Activated CD8-positive, alpha-beta memory T cell treated with anti-CD3 and anti-CD28 coated beads, Interleukin-2, amount 50 U/mL, for 1 hour (primary cell): ENCODE data around the gene TSEN54.

ENCODE experiments used
- DNase-seq: peaks from one replicate; pipeline ENCODE4 v3.0.0-alpha.2; 2020; ENCODE audit errors: extremely low read depth

Gene TSEN54

DNA sequence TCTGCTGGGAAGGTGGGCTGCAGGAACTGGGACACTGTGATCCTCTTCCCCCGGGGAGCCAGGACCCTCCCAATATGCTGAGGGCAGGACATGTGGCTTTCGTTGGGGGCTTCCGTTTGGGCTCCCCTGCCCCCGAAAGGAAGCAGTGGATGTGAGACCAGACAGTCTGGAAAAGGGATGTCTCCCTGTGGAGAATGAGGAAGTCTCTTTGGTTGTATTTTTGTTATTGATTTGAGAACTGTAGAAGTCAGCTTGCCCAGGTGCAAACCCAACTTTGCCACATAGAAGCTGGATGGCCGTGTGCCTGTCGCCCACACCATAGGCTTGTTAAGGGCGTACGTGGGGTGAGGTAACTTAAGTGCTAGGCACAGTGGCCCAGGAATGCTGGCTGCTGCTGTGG lies 27.9 kb downstream of the TSEN54 start:
- DNase-seq: no peak

DNA sequence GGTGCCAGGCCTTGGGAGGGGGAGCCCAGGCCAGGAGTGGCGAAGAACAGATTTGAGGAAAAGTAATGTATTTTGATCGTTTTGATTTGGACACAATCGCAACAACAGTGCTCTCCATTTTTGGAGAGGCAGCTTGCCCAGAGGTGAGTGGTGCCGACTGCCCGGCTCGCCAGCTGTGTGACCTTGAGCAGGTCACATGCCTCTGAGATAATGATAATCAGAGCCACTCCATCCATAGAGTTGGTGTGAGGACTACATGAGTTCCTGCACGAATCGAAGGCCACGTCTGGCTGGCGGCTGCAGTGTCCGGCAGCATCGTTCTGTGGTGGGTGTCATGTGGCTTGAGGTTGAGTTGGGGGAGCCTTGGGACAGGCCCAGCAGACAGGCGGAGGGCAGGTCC lies 29.9 kb downstream of the TSEN54 start:
- no peak for DNase-seq

DNA sequence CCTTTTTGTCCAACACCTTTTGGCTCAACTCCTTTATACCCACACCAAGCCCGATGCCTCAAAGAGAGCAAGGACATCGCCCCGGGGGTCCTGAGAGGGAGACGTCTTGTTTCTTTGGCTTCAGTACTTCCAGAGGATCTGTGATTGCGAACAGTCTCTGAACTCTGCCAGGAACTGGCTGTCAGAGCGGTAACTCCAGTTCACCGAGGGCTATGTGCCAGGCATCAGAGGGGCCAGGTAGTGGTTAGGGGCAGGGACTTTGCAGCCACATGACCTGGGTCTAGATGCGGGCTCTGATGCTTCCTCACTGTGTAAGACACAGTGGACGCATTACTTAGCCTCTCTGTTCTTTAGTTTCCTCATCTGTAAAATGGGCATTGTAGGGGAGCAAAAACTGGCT lies 30.8 kb downstream of the TSEN54 start:
- DNase-seq: no peak

DNA sequence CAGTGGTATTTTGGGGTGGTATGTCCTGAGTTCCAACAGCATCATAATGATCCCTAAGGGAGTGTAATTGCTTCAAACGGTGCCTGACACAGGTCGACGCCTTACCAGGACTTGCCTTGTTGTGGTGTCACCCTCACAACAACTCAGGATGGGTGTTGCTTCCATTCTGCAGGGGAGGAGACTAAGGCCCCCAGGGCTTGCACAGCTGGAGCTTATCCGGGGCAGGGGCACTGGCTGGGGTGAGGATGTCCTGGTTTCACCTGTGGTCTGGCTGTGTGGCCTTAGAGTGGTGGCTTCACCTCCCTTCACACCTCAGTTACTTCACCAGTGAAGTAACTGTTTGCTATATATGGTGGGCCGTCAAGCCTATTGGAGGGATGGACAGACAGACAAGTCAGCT lies 32.5 kb downstream of the TSEN54 start:
- DNase-seq: no peak

DNA sequence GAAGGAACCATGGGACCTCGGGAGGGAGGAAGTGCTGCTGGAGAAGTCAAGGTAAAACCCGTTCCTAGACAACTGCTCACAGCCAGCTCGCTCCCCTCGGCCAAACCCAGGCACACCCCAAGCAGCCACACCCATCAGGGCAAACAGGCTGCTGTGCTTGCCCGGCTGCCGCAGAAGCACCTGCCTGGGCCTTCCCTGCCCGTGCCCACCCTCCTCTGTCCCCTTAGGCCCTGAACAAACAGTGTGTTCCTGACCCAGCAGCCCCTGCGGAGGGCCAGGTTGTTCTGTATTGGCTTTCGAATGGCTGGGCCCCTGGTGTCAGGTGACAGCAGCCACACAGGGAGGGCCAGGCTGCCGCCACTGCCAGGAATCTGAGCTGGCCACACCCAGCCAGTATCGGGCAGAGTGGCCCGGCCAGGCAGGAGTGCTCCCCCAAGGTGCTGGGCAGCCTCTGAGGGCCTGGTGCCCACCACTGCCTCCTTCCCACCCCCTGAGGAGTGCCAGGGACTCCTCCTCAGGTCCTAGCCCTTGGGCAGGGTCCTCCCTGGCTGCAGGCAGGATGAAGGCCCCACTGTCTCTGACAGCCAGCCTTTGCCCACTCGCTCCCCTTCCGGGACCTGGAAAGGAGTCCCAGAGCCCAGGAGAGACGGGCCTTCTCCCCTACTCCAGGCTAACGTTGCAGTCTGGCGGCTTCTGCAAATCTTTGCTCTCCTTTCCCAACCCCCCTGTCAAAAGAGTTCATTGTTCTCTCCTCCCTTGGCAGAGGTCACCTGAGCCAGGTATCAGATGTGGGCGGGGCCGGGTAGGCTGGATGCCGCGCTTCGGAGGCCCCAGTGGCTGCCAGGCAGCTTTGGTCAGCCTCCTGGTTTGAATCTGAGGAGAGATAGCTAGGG lies 33.2 kb downstream of the TSEN54 start:
- no peak for DNase-seq

DNA sequence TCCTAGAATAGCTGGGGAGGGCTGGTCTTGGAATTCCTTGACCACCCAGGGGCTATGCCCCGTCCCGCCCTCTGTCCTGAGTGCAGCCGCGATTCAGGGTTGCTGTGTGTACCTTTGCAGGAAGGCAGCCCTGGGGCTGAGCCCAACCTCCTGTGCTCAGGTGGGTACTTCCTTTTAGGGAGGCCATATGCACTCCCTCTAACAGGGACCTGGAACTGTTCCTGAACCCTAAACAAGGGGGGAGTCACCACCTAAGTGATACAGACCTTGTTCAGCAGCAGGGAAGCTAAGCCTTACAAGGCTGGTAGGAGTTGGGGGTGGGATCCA lies 33.8 kb downstream of the TSEN54 start:
- DNase-seq: no peak

DNA sequence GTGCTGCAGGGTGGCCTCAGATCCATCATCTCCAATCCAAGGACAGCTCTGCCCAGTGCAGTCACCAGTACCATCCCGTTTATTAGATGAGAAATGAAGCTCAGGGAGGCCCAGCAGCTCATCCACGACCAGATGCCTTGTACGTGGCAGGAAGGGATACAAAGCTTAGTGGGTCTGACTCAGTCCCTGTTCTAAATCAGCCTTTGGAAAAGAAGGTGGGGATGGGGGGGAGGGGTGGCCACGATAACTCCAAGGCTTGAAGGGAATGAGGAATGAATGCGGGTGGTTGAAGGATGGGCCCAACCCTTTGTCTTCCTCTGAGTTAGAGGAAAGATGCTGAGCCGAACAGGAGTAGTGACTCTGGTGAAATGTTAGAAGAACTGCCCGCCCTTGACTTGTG lies 34.9 kb downstream of the TSEN54 start:
- no peak for DNase-seq

DNA sequence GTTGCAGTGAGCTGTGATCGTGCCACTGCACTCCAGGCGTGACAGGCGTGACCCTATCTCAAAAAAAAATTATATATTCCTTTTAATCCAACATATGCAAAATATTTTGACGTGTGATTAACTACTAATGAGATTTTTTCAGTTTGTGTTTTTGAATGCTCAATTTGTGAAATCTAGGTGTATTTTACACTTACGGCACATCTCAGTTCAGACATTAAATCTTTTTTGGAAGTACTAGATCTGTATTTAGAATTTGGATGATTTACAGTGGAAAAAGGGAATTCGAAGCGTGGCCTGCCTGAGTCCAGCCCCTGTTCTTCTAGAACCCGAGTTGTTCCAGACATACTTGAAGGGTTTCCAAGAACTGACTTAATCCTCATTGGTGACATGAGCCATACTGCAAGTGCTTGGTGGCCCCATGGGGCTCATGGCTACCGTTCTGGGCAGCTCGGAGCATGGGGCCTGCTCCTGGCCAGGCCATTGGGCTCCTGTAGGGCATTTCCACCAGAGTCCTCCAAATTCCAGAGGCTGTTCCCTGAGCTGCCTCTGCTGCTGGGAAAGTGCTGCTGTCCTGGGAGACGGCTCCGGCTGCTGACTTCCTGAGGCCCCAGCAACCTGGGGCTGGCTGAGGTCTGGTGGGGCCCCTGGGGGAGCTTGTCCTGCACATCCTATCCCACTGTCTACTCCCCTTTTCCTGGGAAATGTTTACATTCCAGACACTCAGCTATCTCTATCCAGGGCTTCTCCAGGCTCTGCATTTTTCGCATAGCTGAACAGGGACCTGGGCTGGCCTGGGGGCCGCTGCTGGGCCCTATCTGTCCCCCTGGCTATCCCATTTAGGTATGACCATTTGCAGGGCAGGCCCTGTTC lies 36.3 kb downstream of the TSEN54 start:
- no peak for DNase-seq

DNA sequence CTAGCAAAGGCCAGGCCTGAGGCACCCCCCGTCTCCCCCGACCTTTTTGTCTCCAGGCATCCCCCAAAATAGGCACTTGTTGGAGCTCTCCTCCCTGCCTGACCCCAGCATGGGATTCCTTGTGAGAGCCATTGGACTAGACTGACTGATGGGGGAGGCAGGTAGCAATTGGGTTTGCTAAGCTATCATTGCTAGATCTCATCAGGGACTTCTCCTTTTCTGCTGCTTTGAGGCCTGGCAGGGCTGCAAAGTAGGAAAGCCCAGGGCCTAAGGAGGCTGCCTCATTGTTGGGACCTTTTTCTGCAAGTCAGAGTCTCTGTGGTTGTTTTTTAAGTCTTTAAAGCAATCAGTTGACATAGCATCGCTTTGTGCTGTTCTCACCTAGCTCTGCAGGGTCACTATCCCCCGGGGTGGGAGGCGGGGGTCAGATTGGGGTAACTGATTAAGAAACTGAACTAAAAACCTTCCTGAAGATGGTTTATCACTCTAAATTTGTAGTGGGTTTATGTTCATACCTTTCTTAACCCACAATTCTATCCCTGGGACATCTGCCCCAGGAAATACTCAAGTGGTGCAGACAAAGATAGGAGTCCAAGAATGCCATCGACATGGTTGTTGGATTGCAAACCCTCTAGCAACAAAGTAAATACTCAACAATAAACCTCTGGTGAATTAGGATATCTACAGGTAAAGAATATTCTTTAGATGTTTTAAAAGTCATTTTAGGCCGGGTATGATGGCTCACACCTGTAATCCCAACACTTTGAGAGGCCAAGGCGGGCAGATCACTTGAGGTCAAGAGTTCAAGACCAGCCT lies 37.2 kb downstream of the TSEN54 start:
- no peak for DNase-seq

DNA sequence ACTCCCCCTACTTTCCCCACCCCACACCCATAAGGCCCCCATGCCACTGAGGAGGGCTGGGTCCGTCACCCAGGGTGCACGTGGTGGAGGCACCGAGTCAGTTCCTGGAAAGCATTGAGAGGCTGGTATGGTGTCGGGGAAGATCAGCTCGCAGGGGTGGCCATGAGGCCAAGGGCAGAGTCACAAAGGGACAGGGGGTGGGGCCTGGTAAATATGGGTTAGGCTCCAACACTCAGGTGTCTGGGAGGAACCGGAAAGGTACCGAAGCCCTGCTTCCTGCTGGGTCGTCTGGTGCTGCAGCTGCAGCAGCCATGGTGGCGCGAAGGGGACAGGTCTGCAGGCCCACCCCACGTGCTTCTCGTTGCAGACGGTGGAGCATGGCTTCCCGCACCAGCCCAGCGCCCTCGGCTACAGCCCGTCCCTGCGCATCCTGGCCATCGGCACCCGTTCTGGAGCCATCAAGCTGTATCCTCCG lies 39.4 kb downstream of the TSEN54 start:
- DNase-seq: no peak

DNA sequence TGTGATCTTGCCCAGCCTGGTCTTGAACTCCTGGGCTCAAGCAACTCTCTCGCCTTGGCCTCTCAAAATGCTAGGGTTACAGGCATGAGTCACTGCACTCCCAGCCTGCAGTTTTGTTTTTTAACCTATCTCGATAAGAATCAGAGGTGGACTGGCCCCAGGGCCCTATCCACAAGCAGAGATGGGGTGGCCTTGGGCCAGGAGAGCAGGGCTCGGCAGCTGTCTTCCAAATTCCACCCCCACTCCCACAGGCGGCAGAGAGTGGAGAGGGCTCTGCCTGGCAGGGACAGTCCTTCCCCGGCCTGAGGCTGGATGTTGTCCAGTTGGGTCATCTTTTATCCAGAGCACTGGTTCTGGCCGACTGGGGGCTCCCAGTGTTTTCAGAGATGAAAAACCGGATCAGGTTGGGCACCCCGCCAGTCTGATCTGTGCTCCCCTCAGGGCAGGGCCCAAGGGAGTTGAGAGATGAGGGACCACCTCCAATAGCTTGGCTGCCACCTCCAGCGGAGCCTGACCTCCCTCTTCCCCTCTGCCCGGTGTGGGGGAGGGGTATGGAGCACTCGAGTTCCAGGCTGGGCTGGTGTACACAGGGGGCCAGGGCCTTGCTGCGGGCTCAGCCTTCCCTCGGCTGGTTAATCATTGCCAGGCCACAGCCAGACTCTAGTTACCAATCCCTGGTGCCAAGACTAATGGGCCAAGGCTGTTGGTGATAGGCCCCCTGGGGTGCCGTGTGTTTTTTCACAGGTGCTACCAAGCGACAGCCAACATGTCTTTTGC lies 40.9 kb downstream of the TSEN54 start:
- no peak for DNase-seq

DNA sequence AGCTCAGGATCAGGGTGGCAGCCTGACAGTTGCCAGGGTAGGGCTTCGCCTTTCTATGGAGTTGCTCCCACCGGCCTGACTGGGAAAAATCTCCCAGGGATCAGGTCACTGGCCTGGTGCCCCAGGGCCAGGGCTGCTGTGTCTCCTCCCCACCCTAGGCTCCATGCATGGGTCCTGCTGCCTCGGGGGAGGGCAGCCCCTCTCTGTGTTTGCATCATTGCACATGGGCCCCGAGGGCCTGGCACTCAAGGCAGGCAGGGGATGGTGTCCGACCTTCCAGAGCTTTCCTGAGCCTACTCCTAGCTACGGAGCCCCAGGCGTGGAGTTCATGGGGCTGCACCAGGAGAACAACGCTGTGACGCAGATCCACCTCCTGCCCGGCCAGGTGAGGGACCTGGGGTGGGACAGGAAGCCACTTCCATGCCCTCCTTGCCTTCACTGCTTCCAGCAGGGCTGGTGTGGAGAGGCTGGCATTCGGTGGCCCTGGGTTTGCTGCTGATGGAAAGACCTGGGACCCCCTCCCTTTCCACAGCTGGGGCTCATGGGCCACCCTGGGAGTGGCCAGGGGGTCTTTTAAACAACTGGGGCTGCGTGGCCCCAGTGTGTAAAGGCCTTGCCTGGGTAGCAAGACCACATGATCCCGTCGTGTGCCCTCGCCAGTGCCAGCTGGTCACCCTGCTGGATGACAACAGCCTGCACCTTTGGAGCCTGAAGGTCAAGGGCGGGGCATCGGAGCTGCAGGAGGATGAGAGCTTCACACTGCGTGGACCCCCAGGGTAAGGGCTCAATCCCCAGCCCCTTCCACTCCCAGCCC lies 41.7 kb downstream of the TSEN54 start:
- DNase-seq: no peak

DNA sequence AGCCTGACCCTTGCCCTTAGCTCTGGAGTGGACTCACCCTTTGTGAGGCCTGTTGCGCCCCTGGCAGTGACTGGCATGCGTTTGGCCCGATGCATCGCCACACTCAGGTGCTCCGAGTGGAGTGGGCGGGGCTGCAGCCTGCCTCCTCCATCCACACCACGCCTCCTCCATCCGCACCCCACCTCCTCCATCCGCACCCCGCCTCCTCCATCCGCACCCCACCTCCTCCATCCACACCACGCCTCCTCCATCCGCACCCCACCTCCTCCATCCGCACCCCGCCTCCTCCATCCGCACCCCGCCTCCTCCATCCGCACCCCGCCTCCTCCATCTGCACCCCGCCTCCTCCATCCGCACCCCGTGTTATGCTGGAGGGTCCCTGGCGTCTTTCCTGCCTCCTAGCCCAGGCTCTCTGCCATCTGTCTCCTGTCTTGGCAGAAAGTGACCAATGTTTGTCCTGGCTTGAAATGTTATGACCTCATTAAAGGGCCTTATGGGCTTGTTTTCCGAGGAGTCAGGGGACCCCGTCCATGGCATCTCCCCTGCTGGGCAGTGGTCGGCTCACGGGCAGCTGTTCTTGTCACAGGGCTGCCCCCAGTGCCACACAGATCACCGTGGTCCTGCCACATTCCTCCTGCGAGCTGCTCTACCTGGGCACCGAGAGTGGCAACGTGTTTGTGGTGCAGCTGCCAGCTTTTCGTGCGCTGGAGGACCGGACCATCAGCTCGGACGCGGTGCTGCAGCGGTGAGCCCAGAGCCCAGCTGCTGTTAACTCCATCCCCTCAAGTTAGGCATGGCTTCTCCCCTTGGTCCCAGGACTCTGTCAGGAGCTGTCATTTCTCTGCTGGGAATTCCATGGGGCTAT lies 42.6 kb downstream of the TSEN54 start:
- no peak for DNase-seq

DNA sequence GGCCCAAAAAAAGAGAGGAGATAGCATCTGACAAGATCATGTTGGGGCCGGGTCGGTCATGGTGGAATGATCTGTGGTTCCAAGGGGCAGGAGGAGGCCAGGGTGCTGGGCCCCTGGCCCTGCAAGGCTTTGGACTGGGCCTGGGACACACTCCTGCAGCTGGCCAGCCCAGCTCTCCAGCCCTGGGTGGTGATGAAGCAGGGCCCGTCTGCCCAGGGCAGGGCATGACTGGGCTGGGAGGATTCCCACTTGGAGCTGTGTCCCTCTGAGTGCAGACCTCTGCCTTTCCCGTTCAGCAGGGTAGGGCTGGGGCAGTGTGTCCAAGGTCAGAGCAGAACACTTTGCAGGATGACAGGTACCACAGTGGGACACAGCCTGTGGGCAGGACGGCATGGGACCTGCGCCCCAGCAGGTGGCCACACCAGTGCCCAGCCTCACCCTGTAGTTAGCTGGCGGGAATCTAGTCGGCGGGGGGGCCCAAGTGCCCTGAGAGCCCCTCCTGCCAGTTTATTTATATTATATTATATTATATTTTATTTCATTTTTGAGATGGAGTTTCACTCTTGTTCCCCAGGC lies 43.7 kb downstream of the TSEN54 start:
- DNase-seq: no peak

DNA sequence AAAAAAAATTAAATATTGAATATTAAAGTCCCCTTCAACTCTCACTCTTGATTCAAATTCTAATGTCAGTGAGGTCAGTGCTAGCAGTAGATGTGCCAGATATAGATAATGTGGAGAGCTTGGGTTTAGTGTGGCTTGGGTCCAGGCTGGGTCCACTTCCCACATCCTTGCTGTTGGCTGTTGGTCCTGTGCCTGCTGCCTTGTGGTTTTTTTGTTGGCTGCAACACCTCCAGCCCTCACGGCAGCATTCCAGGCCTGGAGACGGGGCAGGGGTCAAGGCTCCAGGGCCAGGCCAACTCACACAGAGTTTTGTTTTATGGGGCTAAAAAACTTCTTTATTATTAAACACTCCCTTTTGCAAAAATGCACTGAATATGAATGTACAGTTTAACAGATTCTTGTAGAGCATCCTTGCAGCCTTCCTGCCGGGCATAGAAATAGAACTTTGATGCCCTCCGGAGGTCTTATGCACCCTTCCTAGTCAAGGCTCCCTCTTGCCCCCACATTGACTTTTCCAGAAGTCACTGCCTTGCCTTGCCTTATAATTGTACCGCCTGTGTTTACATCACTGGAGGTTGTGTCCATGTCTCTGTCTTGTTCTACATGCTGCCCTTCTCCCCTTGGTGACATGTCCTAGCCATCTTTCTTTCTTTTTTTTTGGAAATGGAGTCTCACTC lies 45.7 kb downstream of the TSEN54 start:
- no peak for DNase-seq

DNA sequence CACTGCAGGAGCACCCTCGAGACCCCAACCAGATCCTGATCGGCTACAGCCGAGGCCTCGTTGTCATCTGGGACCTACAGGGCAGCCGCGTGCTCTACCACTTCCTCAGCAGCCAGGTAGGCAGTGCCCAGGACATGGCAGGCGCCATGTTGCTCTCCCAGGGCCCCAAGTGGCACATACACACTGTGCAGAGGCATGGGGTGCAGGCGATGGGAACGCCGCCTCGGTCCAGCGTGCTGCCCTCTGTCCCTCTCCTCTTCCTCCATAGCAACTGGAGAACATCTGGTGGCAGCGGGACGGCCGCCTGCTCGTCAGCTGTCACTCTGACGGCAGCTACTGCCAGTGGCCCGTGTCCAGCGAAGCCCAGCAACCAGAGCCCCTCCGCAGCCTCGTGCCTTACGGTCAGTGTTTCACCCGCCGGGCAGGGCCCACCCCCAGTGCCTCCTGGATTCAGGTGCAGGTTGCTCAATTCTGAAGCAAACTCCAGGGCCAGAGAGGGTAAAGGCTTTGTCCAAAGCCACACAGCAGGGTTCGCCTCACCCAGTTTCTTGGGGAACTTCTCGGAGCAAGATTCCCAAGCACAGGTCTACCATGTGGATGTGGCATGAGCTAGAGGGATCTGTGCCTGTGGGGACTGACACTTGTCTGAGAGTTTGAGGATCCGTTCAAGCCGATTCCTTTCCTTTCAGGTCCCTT lies 46.9 kb downstream of the TSEN54 start:
- DNase-seq: no peak

DNA sequence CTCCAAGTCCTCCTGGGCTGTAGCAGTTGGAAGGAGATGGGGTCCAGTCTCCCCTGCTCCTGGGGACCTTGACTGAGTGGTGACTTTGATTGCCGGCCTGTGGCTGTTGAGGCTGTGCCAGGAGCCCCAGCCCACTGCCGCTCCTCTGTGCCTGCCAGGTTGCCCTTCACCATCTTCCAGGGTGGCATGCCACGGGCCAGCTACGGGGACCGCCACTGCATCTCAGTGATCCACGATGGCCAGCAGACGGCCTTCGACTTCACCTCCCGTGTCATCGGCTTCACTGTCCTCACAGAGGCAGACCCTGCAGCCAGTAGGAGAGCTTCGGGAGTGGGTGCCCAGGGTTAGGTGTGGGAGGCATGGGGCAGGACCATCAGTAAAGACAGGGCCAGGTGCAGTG lies 47.9 kb downstream of the TSEN54 start:
- DNase-seq: no peak

DNA sequence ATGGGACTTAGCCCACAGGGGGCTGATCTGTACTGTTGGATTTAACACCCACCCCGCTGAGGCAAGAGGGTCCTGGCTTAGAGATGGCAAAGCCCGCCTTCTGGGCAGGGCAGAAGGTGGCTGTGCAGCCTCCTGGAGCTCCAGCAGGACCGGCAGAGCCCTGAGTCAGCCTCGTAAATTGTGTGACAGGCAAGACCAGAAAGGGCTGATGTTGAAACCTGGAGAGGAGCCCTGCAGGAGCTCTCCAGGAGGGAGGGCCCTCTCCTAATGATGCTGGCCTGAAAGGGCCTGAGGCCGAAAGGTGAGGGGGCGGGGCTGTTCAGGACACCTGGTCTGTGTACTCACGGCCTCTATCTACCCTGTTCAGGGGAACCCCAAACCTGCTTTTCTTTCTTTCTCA lies 48.7 kb downstream of the TSEN54 start:
- no peak for DNase-seq
